CD4-positive, CD25-positive, alpha-beta regulatory T cell (primary cell): ENCODE results near the gene RSL24D1. TPM values are rescaled to one million over a fixed set of nuclear protein-coding genes. Genes with fewer than 3 reads are reported as not detected.

Source experiments
- ATAC-seq, 2 donors: fragments of 150-1000 bp; cut with Tn5 transposase; one replicate each; pipeline ENCODE4 v1.10.0; 2021; ENCODE audit warnings: low read depth in 2 of 2, moderate number of reproducible peaks in 2 of 2, moderate library complexity in 1 of 2
- DNase-seq, 3 donors: peaks; one replicate each; pipeline versions ENCODE4 v3.0.0 to v3.0.0-alpha.2; 2012 to 2022; ENCODE audit warnings: mixed read lengths in 1 of 3
- H3K27ac ChIP-seq: one replicate; pipeline ENCODE4 v1.7.0; 2013; ENCODE audit warnings: mild to moderate bottlenecking, low read length; ENCODE audit not compliant: insufficient read depth, poor library complexity, severe bottlenecking
- H3K27me3 ChIP-seq: one replicate; pipeline ENCODE4 v1.7.0; 2013; ENCODE audit warnings: low read length; ENCODE audit not compliant: control insufficient read depth, insufficient read depth
- H3K36me3 ChIP-seq: one replicate; pipeline ENCODE4 v1.7.0; 2013; ENCODE audit warnings: mild to moderate bottlenecking, low read length, moderate library complexity; ENCODE audit not compliant: control insufficient read depth, insufficient read depth
- H3K4me1 ChIP-seq: 2 replicates; pipeline ENCODE4 v1.7.0; 2013; ENCODE audit warnings: mild to moderate bottlenecking, low read length; ENCODE audit not compliant: insufficient read depth, control insufficient read depth, poor library complexity, severe bottlenecking
- H3K4me3 ChIP-seq: one replicate; pipeline ENCODE4 v1.7.0; 2013; ENCODE audit warnings: low read depth, mild to moderate bottlenecking, low read length, moderate library complexity
- H3K9me3 ChIP-seq, 2 experiments: 1 replicate in 1 of 2; 2 replicates in 1 of 2; pipeline ENCODE4 v1.7.0; 2013; ENCODE audit warnings: low read length in 2 of 2, mild to moderate bottlenecking in 1 of 2, moderate library complexity in 1 of 2; ENCODE audit not compliant: control insufficient read depth in 2 of 2
- H3K27ac Mint-ChIP-seq, 3 donors: one replicate each; pipeline ENCODE4 v1.8.0; 2020 to 2022; ENCODE audit warnings: mild to moderate bottlenecking in 3 of 3, mixed read lengths in 3 of 3, moderate library complexity in 2 of 3
- H3K27me3 Mint-ChIP-seq: one replicate; pipeline ENCODE4 v1.8.0; 2022; ENCODE audit warnings: mild to moderate bottlenecking, mixed read lengths
- H3K36me3 Mint-ChIP-seq: one replicate; pipeline ENCODE4 v1.8.0; 2020; ENCODE audit warnings: mixed read lengths
- H3K4me1 Mint-ChIP-seq, 4 donors: one replicate each; pipeline ENCODE4 v1.8.0; 2020 to 2022; ENCODE audit warnings: mixed read lengths in 4 of 4, mild to moderate bottlenecking in 1 of 4
- H3K4me3 Mint-ChIP-seq, 4 donors: one replicate each; pipeline ENCODE4 v1.8.0; 2020 to 2022; ENCODE audit warnings: mild to moderate bottlenecking in 4 of 4, mixed read lengths in 4 of 4, moderate library complexity in 3 of 4
- H3K9me3 Mint-ChIP-seq, 7 donors: one replicate each; pipeline ENCODE4 v1.8.0; 2020 to 2022; ENCODE audit warnings: mixed read lengths in 7 of 7, mild to moderate bottlenecking in 3 of 7, moderate library complexity in 2 of 7
- polyA plus RNA-seq, 4 donors: library from polyadenylated mRNA; unstranded; fragments of 300-500 nt; fragmentation: Illumina TruSeq; gene quantifications; one replicate each; pipeline ENCODE4 v1.2.3, GENCODE V29; 2021
- total RNA-seq: library from RNA; stranded (reverse); gene quantifications from one replicate; pipeline ENCODE4 v1.2.3, GENCODE V29; 2022

The RSL24D1 gene
- total and polyA plus RNA-seq, 5 donors from 2014 or later, result 85.4 to 121 (median 108) TPM

GRCh38 chr15:55237219-55238130 is 40.7 kb upstream of the RSL24D1 start:
- DNase-seq (no peak), ATAC-seq (no peak)
- Mint-ChIP-seq H3K27ac (no peak overlapping the region), H3K4me1 (peaks cover 22 to 35% (median 28%) of the 10 kb centered on the region in 4 donors), H3K9me3 (no peaks in the 10 kb centered on the region), H3K27me3 (no peaks in the 10 kb centered on the region), H3K36me3 (peaks cover 21% of the 10 kb centered on the region), H3K4me3 (no peak overlapping the region)
- H3K27me3 ChIP-seq, result no peaks in the 10 kb centered on the region
- no peak overlapping the region for H3K4me3 ChIP-seq
- H3K36me3 ChIP-seq, result peaks cover 11% of the 10 kb centered on the region
- H3K9me3 ChIP-seq, result no peaks in the 10 kb centered on the region
- H3K27ac ChIP-seq, result no peak overlapping the region
- peaks cover 17% of the 10 kb centered on the region for H3K4me1 ChIP-seq

DNA sequence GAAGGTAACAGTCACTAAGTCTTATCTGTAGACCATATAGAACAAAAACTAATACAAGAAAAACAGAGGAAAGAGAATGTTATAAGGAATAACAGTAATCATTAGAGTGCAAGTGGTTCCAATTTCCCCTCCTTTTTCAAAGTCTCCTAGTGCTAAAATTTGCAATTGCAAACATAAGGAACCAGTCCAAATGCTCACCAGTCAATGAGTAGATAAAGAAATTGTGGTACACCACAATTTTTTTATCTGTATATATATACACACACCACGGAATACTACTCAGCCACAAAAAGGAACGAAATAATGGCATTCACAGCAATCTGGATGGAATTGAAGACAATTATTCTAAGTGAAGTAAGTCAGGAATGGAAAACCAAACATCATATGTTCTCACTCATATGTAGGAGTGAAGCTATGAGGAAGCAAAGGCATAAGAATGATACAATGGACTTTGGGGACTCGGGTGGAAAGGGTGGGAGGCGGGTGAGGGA is 38.9 kb upstream of the RSL24D1 start:
- no peak overlapping the region for H3K4me3 ChIP-seq
- Mint-ChIP-seq H3K27ac (no peak overlapping the region), H3K27me3 (no peaks in the 10 kb centered on the region), H3K4me1 (peaks cover 12 to 22% (median 18%) of the 10 kb centered on the region in 4 donors), H3K9me3 (no peaks in the 10 kb centered on the region), H3K36me3 (peaks cover 31% of the 10 kb centered on the region), H3K4me3 (no peak overlapping the region)
- H3K36me3 ChIP-seq, result peaks cover 14% of the 10 kb centered on the region
- H3K27me3 ChIP-seq, result no peaks in the 10 kb centered on the region
- no peaks in the 10 kb centered on the region for H3K9me3 ChIP-seq
- ATAC-seq (no peak), DNase-seq (no peak)
- H3K27ac ChIP-seq, result no peak overlapping the region
- peaks cover 8% of the 10 kb centered on the region for H3K4me1 ChIP-seq

GRCh38 chr15:55234800-55235104 is 38.0 kb upstream of the RSL24D1 start:
- DNase-seq (no peak), ATAC-seq (no peak)
- Histone ChIP-seq H3K4me1 (no peaks in the 10 kb centered on the region), H3K9me3 (no peaks in the 10 kb centered on the region), H3K27ac (no peak overlapping the region), H3K27me3 (no peaks in the 10 kb centered on the region), H3K4me3 (no peak overlapping the region), H3K36me3 (peaks cover 19% of the 10 kb centered on the region)
- Mint-ChIP-seq H3K4me1 (peaks cover 12 to 18% (median 16%) of the 10 kb centered on the region in 4 donors), H3K36me3 (peaks cover 34% of the 10 kb centered on the region), H3K4me3 (no peak overlapping the region), H3K27me3 (no peaks in the 10 kb centered on the region), H3K27ac (no peak overlapping the region), H3K9me3 (no peaks in the 10 kb centered on the region)

DNA sequence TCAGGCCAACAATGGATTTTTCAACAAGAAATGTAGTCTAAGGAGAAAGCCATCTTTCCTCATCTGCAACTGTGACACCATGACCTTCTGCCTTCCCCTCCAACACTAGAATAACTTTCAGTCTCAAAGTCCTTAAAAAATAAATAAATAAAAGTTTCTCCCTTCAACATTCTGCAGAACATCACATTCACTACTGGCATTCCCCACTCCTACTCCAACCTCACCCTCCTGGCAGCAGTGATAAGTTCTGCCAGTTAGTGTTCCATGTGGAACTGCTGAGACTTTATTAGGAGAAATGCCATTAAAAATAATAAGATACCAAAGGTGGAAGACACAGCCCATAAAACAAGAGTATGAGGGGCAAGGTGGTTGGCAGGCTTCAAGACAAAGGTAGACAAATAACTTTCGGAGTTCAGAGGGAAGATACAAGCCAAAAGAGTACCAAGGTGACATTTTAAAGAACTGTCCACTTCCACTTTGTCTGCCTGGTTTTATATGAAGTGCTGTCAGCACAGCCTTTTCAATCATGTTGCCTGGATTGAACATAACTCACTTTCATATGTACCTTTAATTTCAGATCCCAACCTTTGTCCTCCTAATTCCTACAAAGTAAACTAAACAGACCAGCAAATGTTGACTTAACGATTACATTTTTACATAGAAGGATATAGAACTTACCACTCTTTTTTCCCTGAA is 37.5 kb upstream of the RSL24D1 start:
- no peaks in the 10 kb centered on the region for H3K27me3 Mint-ChIP-seq
- no peak overlapping the region for H3K4me3 Mint-ChIP-seq
- no peaks in the 10 kb centered on the region for H3K9me3 Mint-ChIP-seq
- H3K4me1 Mint-ChIP-seq, result peaks cover 12 to 17% (median 14%) of the 10 kb centered on the region in 4 donors
- no peak overlapping the region for H3K27ac Mint-ChIP-seq
- no peaks in the 10 kb centered on the region for H3K4me1 ChIP-seq
- DNase-seq, result no peak
- no peak overlapping the region for H3K4me3 ChIP-seq
- H3K36me3 ChIP-seq, result peaks cover 23% of the 10 kb centered on the region
- no peak overlapping the region for H3K27ac ChIP-seq
- ATAC-seq, result no peak
- H3K9me3 ChIP-seq, result no peaks in the 10 kb centered on the region
- peaks cover 34% of the 10 kb centered on the region for H3K36me3 Mint-ChIP-seq
- H3K27me3 ChIP-seq, result no peaks in the 10 kb centered on the region

DNA sequence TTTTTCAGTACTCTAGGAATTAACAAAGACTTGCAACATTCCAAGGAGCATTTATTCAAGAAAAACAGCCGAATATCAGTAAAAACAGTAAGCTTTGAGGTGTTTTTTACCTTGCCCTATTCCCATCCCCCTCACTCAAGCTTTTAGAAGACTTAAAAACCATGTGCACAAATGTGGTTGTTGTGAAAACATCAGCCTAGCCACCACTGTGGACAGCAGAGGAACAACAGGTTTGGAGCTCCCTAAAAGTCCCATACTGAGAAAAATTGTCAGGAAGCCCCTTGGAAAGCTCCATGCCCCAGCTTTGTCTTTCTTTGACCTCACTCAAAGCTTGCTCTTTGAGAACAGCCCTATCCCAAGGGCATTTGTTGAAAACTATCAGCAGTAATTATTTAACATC is 34.7 kb upstream of the RSL24D1 start:
- Mint-ChIP-seq H3K9me3 (no peaks in the 10 kb centered on the region), H3K27me3 (no peaks in the 10 kb centered on the region), H3K36me3 (peaks cover 36% of the 10 kb centered on the region), H3K27ac (peak overlapping the region in 2 of 3 donors; percentile 20 to 30), H3K4me3 (no peak overlapping the region), H3K4me1 (peaks cover 5 to 12% (median 8%) of the 10 kb centered on the region in 4 donors)
- Histone ChIP-seq H3K27me3 (no peaks in the 10 kb centered on the region), H3K27ac (no peak overlapping the region), H3K4me1 (no peaks in the 10 kb centered on the region), H3K4me3 (no peak overlapping the region), H3K36me3 (peaks cover 35% of the 10 kb centered on the region), H3K9me3 (no peaks in the 10 kb centered on the region)
- ATAC-seq, result no peak
- DNase-seq, result no peak

DNA sequence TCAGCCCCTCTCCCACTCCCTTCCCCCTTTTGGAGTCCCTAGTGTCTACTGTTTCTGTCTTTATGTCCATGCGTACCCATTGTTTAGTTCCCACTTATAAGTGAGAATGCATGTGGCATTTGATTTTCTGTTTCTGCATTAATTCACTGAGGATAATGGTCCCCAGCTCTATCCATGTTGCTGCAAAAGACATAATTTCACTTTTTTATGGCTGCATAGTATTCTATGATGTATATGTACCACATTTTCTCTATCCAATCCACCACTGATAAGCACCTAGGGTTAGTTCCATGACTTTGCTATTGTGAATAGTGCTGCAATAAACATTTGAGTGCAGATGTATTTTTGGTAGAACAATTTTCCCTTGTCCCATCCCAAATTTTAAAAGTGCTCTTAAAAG is 34.2 kb upstream of the RSL24D1 start:
- H3K27me3 Mint-ChIP-seq, result no peaks in the 10 kb centered on the region
- peaks cover 5 to 12% (median 8%) of the 10 kb centered on the region in 4 donors for H3K4me1 Mint-ChIP-seq

DNA sequence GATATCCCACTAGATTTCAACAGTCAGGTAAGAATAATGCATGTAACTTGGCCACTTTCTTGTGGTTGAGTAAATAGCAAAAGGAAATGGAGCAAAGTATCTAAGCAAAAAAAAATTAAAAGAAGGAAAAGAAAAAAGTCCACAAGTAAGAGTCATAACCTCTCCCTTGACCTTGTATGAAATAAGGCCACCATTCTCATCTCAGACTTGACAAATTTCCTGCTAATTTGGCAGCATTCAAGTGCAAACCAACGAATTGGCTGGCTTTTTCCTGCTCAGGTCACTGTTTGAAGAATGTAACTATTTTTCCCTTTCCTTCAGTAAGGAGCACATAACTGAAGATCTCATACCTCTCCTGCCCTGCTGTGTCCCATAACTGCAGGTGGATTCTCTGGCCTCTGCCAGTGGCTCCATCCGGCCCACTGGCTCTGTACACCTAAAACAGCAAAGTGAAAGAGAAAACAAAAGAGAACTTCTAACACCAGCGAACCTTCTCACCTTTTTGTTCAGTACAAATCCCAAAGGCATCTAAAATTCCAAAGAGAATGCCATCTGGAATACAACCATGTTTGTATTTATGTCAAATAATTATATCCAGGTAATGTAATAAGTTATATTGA is 33.4 kb upstream of the RSL24D1 start:
- Mint-ChIP-seq H3K27ac (peak overlapping the region in 1 of 3 donors; percentile 18), H3K27me3 (no peaks in the 10 kb centered on the region), H3K36me3 (peaks cover 32% of the 10 kb centered on the region), H3K4me3 (no peak overlapping the region), H3K4me1 (peaks cover 5 to 16% (median 12%) of the 10 kb centered on the region in 4 donors), H3K9me3 (no peaks in the 10 kb centered on the region)
- ATAC-seq (no peak), DNase-seq (no peak)
- Histone ChIP-seq H3K36me3 (peaks cover 40% of the 10 kb centered on the region), H3K9me3 (no peaks in the 10 kb centered on the region), H3K4me1 (no peaks in the 10 kb centered on the region), H3K4me3 (peak overlapping the region; percentile 15), H3K27ac (no peak overlapping the region), H3K27me3 (no peaks in the 10 kb centered on the region)

More for the DNA sequence above, 34.2 kb upstream of the RSL24D1 start:
- H3K36me3 Mint-ChIP-seq, result peaks cover 36% of the 10 kb centered on the region
- DNase-seq, result no peak
- H3K36me3 ChIP-seq, result peaks cover 40% of the 10 kb centered on the region
- no peak overlapping the region for H3K27ac ChIP-seq
- no peaks in the 10 kb centered on the region for H3K4me1 ChIP-seq
- H3K9me3 ChIP-seq, result no peaks in the 10 kb centered on the region
- H3K27me3 ChIP-seq, result no peaks in the 10 kb centered on the region
- no peak for ATAC-seq
- no peak overlapping the region for H3K4me3 Mint-ChIP-seq
- no peak overlapping the region for H3K4me3 ChIP-seq
- H3K9me3 Mint-ChIP-seq, result no peaks in the 10 kb centered on the region
- H3K27ac Mint-ChIP-seq, result no peak overlapping the region
